ENCODE results near the gene CHST12. TPM values are rescaled to one million over a fixed set of nuclear protein-coding genes. Genes with fewer than 3 reads are reported as not detected.
A peak's percentile ranks its signal among the peaks of the same experiment; 100 is the strongest.

Gene CHST12
- total RNA-seq, 1 experiment from 2014 or later, result 19.3 TPM

- Histone ChIP-seq H2AFZ (ENCODE audit: low read length) (no peak overlapping the region), H2BK20ac (ENCODE audit: low read depth, low read length, poor library complexity, severe bottlenecking) (no peak overlapping the region), H3K23me2 (ENCODE audit: insufficient read length, low read depth, low read length, poor library complexity, severe bottlenecking) (no peaks in the 10 kb centered on the region), H3K27me3 (ENCODE audit: insufficient read depth, low read length) (no peaks in the 10 kb centered on the region), H3K56ac (ENCODE audit: insufficient read length, low read depth, low read length) (no peak overlapping the region), H4K5ac (ENCODE audit: insufficient read length, low read depth, low read length) (no peak overlapping the region), H3K9me3 (ENCODE audit: control insufficient read depth, low read depth, low read length) (no peaks in the 10 kb centered on the region), H2BK12ac (ENCODE audit: insufficient read length, low read depth, low read length) (no peak overlapping the region), H4K8ac (replicated peaks; ENCODE audit: insufficient read length, low read depth, low read length) (no peak overlapping the region), H3K9ac (ENCODE audit: extremely low read depth, insufficient read length, low read length) (no peak overlapping the region), H3K23ac (ENCODE audit: insufficient read length, low read depth, low read length) (no peak overlapping the region), H2BK120ac (ENCODE audit: low read depth, low read length, poor library complexity, severe bottlenecking) (no peak overlapping the region), H4K20me1 (ENCODE audit: control insufficient read depth, insufficient read depth, insufficient read length) (no peaks in the 10 kb centered on the region), H3K79me2 (ENCODE audit: insufficient read depth, low read length) (no peaks in the 10 kb centered on the region), H3T11ph (ENCODE audit: low read length) (no peak overlapping the region), H3K18ac (ENCODE audit: insufficient read length, low read depth, low read length) (no peak overlapping the region), H3K4ac (ENCODE audit: low read depth, low read length) (no peak overlapping the region), H3K27ac (ENCODE audit: insufficient read length, low read depth, low read length) (no peak overlapping the region), H2AK5ac (ENCODE audit: insufficient read length, low read length) (no peak overlapping the region), H3K4me2 (ENCODE audit: insufficient read depth, insufficient read length, low read length) (no peak overlapping the region), H2BK5ac (ENCODE audit: insufficient read length, low read length) (no peak overlapping the region), H2BK15ac (ENCODE audit: low read depth, low read length) (no peak overlapping the region), H3K4me1 (ENCODE audit: insufficient read depth, low read length) (peaks cover 2% of the 10 kb centered on the region; the same call in 1 of the 2 replicates), H3K14ac (ENCODE audit: insufficient read depth, low read length) (0 out of 2 replicates have a peak overlapping the region, but pooled peaks have one; percentile 19), H4K91ac (ENCODE audit: insufficient read length, low read depth, low read length) (no peak overlapping the region), H3K79me1 (ENCODE audit: insufficient read depth, low read depth, low read length, poor library complexity, severe bottlenecking) (no peaks in the 10 kb centered on the region)
- no CpG with 5 or more reads among the region's 28 CpGs for WGBS (ENCODE audit: extremely low coverage, insufficient read length, low lambda C conversion rate)
- no peak overlapping the region for H3K4me3 Mint-ChIP-seq
- TF ChIP-seq, protein P1, sequence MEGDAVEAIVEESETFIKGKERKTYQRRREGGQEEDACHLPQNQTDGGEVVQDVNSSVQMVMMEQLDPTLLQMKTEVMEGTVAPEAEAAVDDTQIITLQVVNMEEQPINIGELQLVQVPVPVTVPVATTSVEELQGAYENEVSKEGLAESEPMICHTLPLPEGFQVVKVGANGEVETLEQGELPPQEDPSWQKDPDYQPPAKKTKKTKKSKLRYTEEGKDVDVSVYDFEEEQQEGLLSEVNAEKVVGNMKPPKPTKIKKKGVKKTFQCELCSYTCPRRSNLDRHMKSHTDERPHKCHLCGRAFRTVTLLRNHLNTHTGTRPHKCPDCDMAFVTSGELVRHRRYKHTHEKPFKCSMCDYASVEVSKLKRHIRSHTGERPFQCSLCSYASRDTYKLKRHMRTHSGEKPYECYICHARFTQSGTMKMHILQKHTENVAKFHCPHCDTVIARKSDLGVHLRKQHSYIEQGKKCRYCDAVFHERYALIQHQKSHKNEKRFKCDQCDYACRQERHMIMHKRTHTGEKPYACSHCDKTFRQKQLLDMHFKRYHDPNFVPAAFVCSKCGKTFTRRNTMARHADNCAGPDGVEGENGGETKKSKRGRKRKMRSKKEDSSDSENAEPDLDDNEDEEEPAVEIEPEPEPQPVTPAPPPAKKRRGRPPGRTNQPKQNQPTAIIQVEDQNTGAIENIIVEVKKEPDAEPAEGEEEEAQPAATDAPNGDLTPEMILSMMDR (conservative IDR thresholded peaks at IDR 0.05), result no peak
- DNase-seq, result no peak
- no peaks in the 10 kb centered on the region; the same call in 1 of the 2 replicates for H3K27me3 Mint-ChIP-seq (ENCODE audit: low read depth)
- H3K9me3 Mint-ChIP-seq, result no peaks in the 10 kb centered on the region; a peak in 1 of 5 replicates
- H3K36me3 Mint-ChIP-seq (ENCODE audit: insufficient read depth in 1 of 3, low read depth in 3 of 3), result no peaks in the 10 kb centered on the region
- peaks cover 17 to 31% of the 10 kb centered on the region in 2 experiments for H3K4me1 Mint-ChIP-seq
- no peak overlapping the region for H3K27ac Mint-ChIP-seq
These were observed 71.6 kb downstream of the CHST12 start for GRCh38 chr7:2474813-2475677.

Measured in H9 (cell line).